ENCODE measurements around the gene RPRD1B. TPM values are rescaled to one million over a fixed set of nuclear protein-coding genes. Genes with fewer than 3 reads are reported as not detected.

Gene RPRD1B
- total and polyA plus RNA-seq, 2 of the 13 experiments (the other 11 are each of a cell fraction or from before 2014, with no cell fraction given), result 31.1 to 41.5 TPM

GRCh38 chr20:38033330-38034107 lies at the start of gene RPRD1B, which contains the start of gene TTI1 (continued):
- TF ChIP-seq ZFP41 (CRISPR knock-in tag; IDR thresholded peaks at IDR 0.05; ENCODE audit: borderline replicate concordance) (peak; percentile 29; the same call in 1 of the 2 replicates), SNRNP70 (IDR thresholded peaks at IDR 0.05; ENCODE audit: low read depth, low read length) (no peak), SMAD9 (CRISPR knock-in tag; IDR thresholded peaks at IDR 0.05) (no peak), HNRNPUL1 (IDR thresholded peaks at IDR 0.05; ENCODE audit: low read depth, low read length) (no peak), ATF3 (CRISPR knock-in tag; IDR thresholded peaks at IDR 0.05) (peak; percentile 61), ZMAT3 (CRISPR knock-in tag; conservative IDR thresholded peaks at IDR 0.05) (peak; percentile 99), LRRFIP1 (CRISPR knock-in tag; conservative IDR thresholded peaks at IDR 0.05) (no peak), ARNTL (CRISPR knock-in tag; IDR thresholded peaks at IDR 0.05) (peak; percentile 85; the same call in 1 of the 2 replicates), YY1 (IDR thresholded peaks at IDR 0.05; ENCODE audit: insufficient read depth, insufficient replicate concordance, low read depth, low read length) (peak; percentile 98), ZIK1 (CRISPR knock-in tag; IDR thresholded peaks at IDR 0.05; ENCODE audit: borderline replicate concordance, low read depth) (peak; percentile 54; the same call in 1 of the 2 replicates), NFKBIZ (CRISPR knock-in tag; IDR thresholded peaks at IDR 0.05) (peak; percentile 90), DMAP1 (CRISPR knock-in tag; IDR thresholded peaks at IDR 0.05) (peak; percentile 99), CSRNP1 (CRISPR knock-in tag; IDR thresholded peaks at IDR 0.05) (peak; percentile 87), UBTF (CRISPR knock-in tag; IDR thresholded peaks at IDR 0.05) (peak; percentile 76; the same call in 1 of the 2 replicates), CENPBD1 (CRISPR knock-in tag; IDR thresholded peaks at IDR 0.05; ENCODE audit: borderline replicate concordance, low read depth) (peak; percentile 63; the same call in 1 of the 2 replicates), KAT2B (IDR thresholded peaks at IDR 0.05; ENCODE audit: borderline replicate concordance, low read depth, low read length) (no peak), ZC3H4 (CRISPR knock-in tag; IDR thresholded peaks at IDR 0.05; ENCODE audit: borderline replicate concordance) (no peak; the same call in none of the 2 replicates), HNRNPL (IDR thresholded peaks at IDR 0.05; ENCODE audit: low read depth, low read length) (peak; percentile 73; the same call in 1 of the 2 replicates), DDIT3 (CRISPR knock-in tag; IDR thresholded peaks at IDR 0.05) (no peak), CAMTA2 (CRISPR knock-in tag; IDR thresholded peaks at IDR 0.05; ENCODE audit: borderline replicate concordance) (peak; percentile 97), ARNT (IDR thresholded peaks at IDR 0.05) (no peak), ZSCAN25 (CRISPR knock-in tag; IDR thresholded peaks at IDR 0.05) (peak; percentile 76)
